GM18526 (cell line): ENCODE measurements around the gene AQP5.

ENCODE experiments used
- POLR2A ChIP-seq: IDR thresholded peaks from 3 replicates; pipeline ENCODE4 v1.6.1; 2011; ENCODE audit not compliant: insufficient read length; ENCODE audit errors: extremely low read depth

Gene AQP5

DNA sequence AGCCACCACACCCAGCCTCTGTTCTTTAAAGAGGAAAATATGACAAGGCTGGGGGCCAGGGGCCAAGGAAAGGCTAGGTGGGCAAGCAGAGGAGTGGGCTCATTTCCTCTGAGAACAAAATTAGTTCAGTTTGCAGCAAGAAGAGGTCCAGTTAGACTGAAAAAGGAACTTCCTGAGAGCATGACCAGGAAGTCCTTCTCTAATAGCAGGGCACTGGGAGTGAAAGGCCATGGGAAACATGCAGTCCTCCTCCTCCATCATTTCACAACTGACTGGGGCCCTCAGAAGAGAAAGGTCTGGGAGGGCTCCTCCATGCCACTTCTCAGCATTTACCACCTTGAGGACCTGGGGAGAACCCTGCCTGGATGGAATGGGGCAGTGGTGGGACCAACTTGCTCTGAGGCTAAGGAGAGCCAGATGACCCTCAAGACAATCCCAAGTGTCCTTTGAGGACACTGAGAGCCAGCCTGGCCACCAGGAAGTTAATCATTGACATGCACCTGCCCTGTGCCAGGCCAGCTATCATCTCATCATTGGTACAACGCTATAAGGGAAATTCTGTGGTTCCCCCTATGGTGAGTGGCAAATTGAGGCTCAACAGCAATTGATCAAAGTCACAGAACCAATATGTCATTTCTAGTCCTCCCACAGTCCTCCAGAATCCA is 9.1 kb upstream of the AQP5 start:
- no peak for TF ChIP-seq POLR2A

GRCh38 chr12:49953151-49953550 is 8.5 kb upstream of the AQP5 start:
- no peak for TF ChIP-seq POLR2A

GRCh38 chr12:49953961-49954846 is 7.5 kb upstream of the AQP5 start:
- TF ChIP-seq POLR2A = no peak

GRCh38 chr12:49954863-49955830 is 6.5 kb upstream of the AQP5 start:
- TF ChIP-seq POLR2A = no peak

DNA sequence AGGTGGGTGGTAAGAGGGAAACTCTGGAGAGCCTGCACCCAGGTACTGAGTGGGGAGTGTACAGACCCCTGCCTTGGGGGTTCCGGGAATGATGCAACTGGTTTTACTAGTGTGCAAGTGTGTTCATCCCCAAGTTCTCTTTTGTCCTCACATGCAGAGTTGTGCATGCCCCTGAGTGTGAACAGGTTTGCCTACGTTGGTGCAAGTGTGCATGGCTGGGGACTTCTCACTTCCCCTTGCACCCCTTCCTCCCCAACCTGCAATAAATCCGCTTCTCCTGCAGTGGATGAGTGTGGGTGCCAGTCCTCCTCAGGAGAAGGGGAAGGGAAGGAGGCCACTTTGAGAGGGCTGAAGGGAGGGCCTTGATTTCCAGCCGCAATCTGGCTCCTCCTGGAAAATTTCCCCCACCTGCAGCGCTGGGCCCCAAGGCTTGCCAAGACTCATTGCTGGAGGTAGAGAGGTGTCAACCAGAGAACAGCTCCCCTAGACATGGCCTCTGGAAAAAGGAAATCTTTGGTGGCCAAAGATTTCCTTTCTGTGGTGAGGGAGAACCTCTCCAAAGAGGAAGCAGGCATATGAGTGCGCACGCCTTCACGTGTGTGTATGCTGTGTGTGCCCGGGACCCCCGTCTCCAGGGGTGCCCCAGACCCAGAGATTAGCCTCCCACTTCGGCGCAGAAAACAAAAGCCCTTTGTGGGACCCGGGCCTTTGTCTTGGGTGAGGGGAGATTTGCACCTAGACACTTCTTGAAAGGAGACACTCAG is 5.6 kb upstream of the AQP5 start:
- TF ChIP-seq POLR2A = no peak

GRCh38 chr12:49956663-49957569 is 4.8 kb upstream of the AQP5 start:
- TF ChIP-seq POLR2A = no peak

- no peak for TF ChIP-seq POLR2A
These were observed 4.1 kb upstream of the AQP5 start for GRCh38 chr12:49957570-49957967.

- TF ChIP-seq POLR2A = no peak
These were observed 1.8 kb upstream of the AQP5 start for GRCh38 chr12:49959685-49960473.

DNA sequence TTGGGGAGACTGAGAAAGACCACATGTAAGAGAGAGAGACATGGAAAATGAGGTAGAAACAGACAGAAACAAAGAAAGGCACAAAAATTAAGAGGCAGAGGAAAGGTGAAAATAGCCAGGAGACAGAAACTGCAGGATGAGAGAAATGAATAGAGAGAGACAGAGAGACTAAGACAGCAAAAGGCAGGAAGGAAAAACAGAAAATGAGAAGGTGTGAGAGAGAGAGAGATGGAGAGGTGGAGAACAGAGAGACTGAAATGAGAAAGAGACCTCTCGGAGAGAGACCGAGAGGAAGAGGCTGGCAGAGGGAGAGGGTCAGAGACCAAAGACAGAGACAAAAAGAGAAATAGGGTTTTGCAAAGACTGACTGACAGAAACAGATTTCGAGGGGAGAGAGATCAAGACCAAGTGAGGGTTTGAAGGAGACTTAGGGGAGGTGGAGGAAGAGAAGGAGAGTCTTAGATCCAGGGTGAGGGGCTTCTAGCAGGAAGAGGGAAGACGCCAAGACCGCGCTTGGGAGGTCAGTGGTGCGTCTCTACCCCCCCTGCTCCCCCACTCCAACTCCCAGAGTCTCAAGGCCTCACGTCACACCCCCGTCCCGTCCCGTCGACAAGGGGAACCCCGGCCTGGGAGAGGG is 1.1 kb upstream of the AQP5 start:
- TF ChIP-seq POLR2A = no peak

- TF ChIP-seq POLR2A = no peak
These were observed 507 bp downstream of the AQP5 start for GRCh38 chr12:49961993-49962764.

GRCh38 chr12:49962861-49963765 is 1.4 kb downstream of the AQP5 start:
- TF ChIP-seq POLR2A = no peak
